HL-60 (cell line): ENCODE measurements around the gene OPTC.

Experiments
- CTCF ChIP-seq: IDR thresholded peaks from one replicate; pipeline ENCODE4 v1.5.1; 2011; ENCODE audit warnings: low read length, control low read depth, inconsistent platforms; ENCODE audit not compliant: insufficient read depth
- GABPA ChIP-seq: IDR thresholded peaks from 2 replicates; pipeline ENCODE4 v1.6.1; 2012; ENCODE audit warnings: low read depth

GRCh38 chr1:203504400-203505250 lies 10.7 kb downstream of the OPTC start:
- TF ChIP-seq CTCF = peak; percentile 69
- TF ChIP-seq GABPA = no peak
